Measurements from ENCODE around the gene RNF115.

- TF ChIP-seq CTCF (IDR thresholded peaks at IDR 0.05; ENCODE audit: control extremely low read depth in 1 of 3, insufficient read depth in 1 of 3, low read depth in 1 of 3, low read length in 3 of 3) (no peak), CEBPB (IDR thresholded peaks at IDR 0.05; ENCODE audit: low read depth, low read length) (no peak), FOSL1 (IDR thresholded peaks at IDR 0.05; ENCODE audit: insufficient read depth, low read depth, low read length) (no peak), POLR2AphosphoS5 (IDR thresholded peaks at IDR 0.05; ENCODE audit: low read depth, low read length) (no peak), EZH2 (IDR thresholded peaks at IDR 0.05; ENCODE audit: low read depth, low read length, severe bottlenecking) (no peak), EP300 (IDR thresholded peaks at IDR 0.05; ENCODE audit: borderline replicate concordance in 1 of 2, low read depth in 2 of 2, low read length in 2 of 2) (no peak), CREB1 (IDR thresholded peaks at IDR 0.05) (no peak), MAX (IDR thresholded peaks at IDR 0.05) (no peak), RXRA (IDR thresholded peaks at IDR 0.05; ENCODE audit: insufficient read depth, low read depth, low read length) (no peak), POLR2A (IDR thresholded peaks at IDR 0.05; ENCODE audit: control extremely low read depth in 1 of 2, low read depth in 2 of 2, low read length in 2 of 2) (no peak), GABPA (IDR thresholded peaks at IDR 0.05; ENCODE audit: borderline replicate concordance, insufficient read depth, low read length) (no peak)
Observed at GRCh38 chr1:145824499-145824842, 576 bp upstream of the RNF115 start.

Data from H1 (cell line).